Mesothelial cell of epicardium (in vitro differentiated cells): Measurements from ENCODE around the gene ATP8A1. TPM values are rescaled to one million over a fixed set of nuclear protein-coding genes. Genes with fewer than 3 reads are reported as not detected.
A peak's percentile ranks its signal among the peaks of the same experiment; 100 is the strongest.

ENCODE experiments used
- DNase-seq, 2 experiments: peaks; one replicate each; pipeline ENCODE4 v3.0.0; 2021; ENCODE audit warnings: low spot score in 2 of 2; ENCODE audit not compliant: unreplicated experiment in 2 of 2
- H3K27ac Mint-ChIP-seq: 2 replicates; pipeline ENCODE4 v1.8.0; 2021; ENCODE audit warnings: mixed read lengths
- H3K27me3 Mint-ChIP-seq: 2 replicates; pipeline ENCODE4 v1.8.0; 2021; ENCODE audit warnings: low read depth, mixed read lengths
- H3K36me3 Mint-ChIP-seq: 2 replicates; pipeline ENCODE4 v1.8.0; 2021; ENCODE audit warnings: mixed read lengths
- H3K4me1 Mint-ChIP-seq: 2 replicates; pipeline ENCODE4 v1.8.0; 2021; ENCODE audit warnings: mixed read lengths
- H3K4me3 Mint-ChIP-seq: 2 replicates; pipeline ENCODE4 v1.8.0; 2021; ENCODE audit warnings: mild to moderate bottlenecking, moderate library complexity, mixed read lengths
- H3K9me3 Mint-ChIP-seq: 2 replicates; pipeline ENCODE4 v1.8.0; 2021; ENCODE audit warnings: mixed read lengths
- total RNA-seq: library from RNA; stranded (reverse); gene quantifications from 3 replicates; pipeline ENCODE4 v1.2.1, GENCODE V29; 2021
- TF ChIP-seq, protein P1 (sequence below): fragments of 200-600 bp; sonication (generic); IDR thresholded peaks from one replicate; pipeline ENCODE4 v1.5.0; 2021; ENCODE audit warnings: antibody characterized with exemption; ENCODE audit not compliant: unreplicated experiment

Gene ATP8A1
- total RNA-seq, 1 donor from 2014 or later = 15.7 TPM

DNA sequence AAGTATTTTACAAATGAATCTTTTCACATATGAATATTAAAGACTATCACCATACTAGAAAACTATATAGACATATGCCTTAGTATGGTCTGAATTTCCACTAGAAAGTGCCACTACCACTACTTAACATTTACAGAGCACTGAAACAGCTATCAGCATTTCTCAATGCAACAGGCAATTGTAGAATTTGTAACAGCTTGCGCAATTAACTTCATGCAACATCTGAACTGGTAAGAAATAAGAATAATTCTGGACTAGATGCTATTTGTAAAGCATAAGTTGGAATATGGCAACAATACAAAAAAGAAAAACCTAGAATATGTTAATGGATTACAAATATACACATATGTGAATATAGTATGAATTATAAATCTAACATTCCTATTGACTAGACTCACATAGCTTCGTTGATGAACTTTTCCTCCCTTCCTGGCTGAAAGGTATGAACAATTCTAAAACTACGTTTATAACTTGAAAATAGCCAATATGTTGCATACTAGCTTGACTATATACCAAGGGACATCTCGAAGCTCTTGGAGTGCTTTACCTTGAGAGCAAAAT is 82.0 kb downstream of the ATP8A1 start:
- H3K36me3 Mint-ChIP-seq = peaks cover 2% of the 10 kb centered on the region
- DNase-seq = no peak
- no peak overlapping the region for H3K27ac Mint-ChIP-seq
- TF ChIP-seq, protein P1, sequence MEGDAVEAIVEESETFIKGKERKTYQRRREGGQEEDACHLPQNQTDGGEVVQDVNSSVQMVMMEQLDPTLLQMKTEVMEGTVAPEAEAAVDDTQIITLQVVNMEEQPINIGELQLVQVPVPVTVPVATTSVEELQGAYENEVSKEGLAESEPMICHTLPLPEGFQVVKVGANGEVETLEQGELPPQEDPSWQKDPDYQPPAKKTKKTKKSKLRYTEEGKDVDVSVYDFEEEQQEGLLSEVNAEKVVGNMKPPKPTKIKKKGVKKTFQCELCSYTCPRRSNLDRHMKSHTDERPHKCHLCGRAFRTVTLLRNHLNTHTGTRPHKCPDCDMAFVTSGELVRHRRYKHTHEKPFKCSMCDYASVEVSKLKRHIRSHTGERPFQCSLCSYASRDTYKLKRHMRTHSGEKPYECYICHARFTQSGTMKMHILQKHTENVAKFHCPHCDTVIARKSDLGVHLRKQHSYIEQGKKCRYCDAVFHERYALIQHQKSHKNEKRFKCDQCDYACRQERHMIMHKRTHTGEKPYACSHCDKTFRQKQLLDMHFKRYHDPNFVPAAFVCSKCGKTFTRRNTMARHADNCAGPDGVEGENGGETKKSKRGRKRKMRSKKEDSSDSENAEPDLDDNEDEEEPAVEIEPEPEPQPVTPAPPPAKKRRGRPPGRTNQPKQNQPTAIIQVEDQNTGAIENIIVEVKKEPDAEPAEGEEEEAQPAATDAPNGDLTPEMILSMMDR = no peak
- H3K4me1 Mint-ChIP-seq = no peaks in the 10 kb centered on the region
- H3K9me3 Mint-ChIP-seq = no peaks in the 10 kb centered on the region
- H3K27me3 Mint-ChIP-seq = no peaks in the 10 kb centered on the region
- H3K4me3 Mint-ChIP-seq = no peak overlapping the region

DNA sequence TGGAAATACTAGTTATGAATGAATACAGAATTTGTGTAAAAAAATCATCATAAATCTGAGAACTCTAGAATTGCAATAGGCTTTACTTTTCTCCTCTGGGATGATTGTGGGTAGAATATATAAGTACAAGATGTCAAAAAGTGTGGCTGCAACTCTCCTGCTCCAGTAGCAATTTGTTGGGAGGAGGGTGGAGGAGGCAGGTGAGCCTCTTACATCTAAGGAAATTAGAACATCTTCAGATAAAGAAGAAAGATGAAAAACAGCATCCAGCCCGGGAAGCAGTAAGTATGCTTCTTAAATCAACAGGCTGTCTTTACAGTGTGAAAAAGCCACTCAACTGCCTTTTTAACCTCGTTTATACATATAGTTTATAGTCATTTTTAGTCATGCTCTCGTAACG is 83.7 kb downstream of the ATP8A1 start:
- Mint-ChIP-seq H3K4me3 (no peak overlapping the region), H3K4me1 (no peaks in the 10 kb centered on the region)

DNA sequence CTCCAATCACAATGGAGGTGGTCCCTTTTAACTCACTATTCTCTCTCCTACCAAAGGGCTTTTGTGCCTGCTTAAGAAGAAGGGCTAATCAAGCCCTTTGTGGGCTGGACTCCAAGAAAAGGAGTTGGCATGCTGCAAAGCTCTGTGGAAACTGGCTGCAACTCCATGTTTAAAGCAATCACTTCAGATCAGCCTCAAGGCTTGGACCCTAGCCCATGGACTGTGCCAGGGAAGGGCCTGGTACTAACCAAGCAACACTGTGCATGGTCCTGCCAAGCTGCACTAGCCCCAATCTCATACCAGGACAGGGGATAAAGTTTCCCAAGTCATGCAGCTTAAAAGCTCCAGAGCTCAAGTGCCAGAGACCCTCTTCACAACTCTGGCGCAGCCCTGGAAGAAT is 86.7 kb downstream of the ATP8A1 start:
- Mint-ChIP-seq H3K4me1 (no peaks in the 10 kb centered on the region), H3K9me3 (no peaks in the 10 kb centered on the region), H3K4me3 (no peak overlapping the region), H3K36me3 (no peaks in the 10 kb centered on the region), H3K27ac (no peak overlapping the region), H3K27me3 (no peaks in the 10 kb centered on the region)
- TF ChIP-seq, protein P1 = no peak
- DNase-seq = no peak

More for the DNA sequence above, 83.7 kb downstream of the ATP8A1 start:
- DNase-seq = no peak
- no peaks in the 10 kb centered on the region for H3K9me3 Mint-ChIP-seq
- peaks cover 2% of the 10 kb centered on the region for H3K36me3 Mint-ChIP-seq
- H3K27me3 Mint-ChIP-seq = no peaks in the 10 kb centered on the region
- H3K27ac Mint-ChIP-seq = no peak overlapping the region
- TF ChIP-seq, protein P1 = no peak

DNA sequence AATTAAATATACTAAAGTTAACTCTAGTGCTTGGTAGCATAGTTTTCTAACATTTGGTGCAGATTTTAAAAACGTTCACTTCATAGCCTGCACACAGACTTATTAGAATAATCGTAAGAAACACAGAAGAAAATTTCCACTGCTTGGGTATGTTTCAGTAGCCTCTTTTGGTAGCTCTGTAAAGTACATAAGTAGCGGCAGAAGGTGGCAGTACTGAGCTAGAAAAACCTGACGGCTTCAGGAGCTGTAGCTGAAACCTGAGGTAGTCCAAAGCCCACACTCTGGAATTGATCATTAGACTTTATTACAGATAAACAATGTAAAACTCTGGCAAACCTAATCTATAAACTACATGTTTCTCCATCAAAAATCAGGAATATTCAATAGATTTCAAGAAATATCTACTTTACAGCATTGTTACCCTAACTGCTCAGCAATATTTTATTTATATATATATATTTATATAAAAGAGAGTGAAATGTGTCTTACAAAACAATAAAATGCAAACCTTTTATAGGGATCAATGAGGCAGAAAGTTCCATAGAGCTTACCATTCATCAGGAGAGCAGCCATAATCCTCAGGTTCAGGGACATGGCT is 88.2 kb downstream of the ATP8A1 start:
- TF ChIP-seq, protein P1 = peak; percentile 79
- DNase-seq = peak; percentile 29 to 61
- Mint-ChIP-seq H3K4me1 (no peaks in the 10 kb centered on the region), H3K36me3 (no peaks in the 10 kb centered on the region), H3K27me3 (no peaks in the 10 kb centered on the region), H3K27ac (no peak overlapping the region), H3K9me3 (no peaks in the 10 kb centered on the region), H3K4me3 (no peak overlapping the region)

DNA sequence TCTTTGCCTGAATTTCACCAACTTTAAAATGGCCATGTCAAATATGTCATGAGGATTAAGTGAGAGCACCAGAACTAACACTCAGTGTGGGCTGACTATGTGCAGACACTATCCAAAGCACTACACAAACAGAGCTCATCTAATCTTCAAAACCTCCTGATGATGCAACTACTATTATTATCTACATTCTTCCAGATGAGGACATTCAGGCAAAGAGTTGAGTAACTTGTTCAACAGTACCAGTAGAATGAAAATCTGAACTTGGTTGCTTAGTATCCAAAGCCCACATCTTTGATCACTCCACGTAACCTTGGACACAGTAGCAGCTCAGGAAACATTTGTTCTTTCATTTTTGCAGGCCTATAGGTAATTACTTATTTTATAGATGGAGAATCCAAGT is 90.1 kb downstream of the ATP8A1 start:
- Mint-ChIP-seq H3K9me3 (peaks cover 12% of the 10 kb centered on the region), H3K36me3 (peaks cover 12% of the 10 kb centered on the region), H3K27ac (no peak overlapping the region), H3K27me3 (no peaks in the 10 kb centered on the region), H3K4me1 (no peaks in the 10 kb centered on the region), H3K4me3 (no peak overlapping the region)
- DNase-seq = no peak
- TF ChIP-seq, protein P1 = no peak
